Stimulated activated CD8-positive, alpha-beta memory T cell treated with anti-CD3 and anti-CD28 coated beads, Interleukin-12 subunit alpha, Interleukin-12 subunit beta, amount 100 ng/mL, for 24 hours (primary cell): ENCODE data around the gene TNFSF15.

Source experiments
- DNase-seq: peaks from one replicate; pipeline ENCODE4 v3.0.0-alpha.2; 2020; ENCODE audit errors: extremely low read depth

The TNFSF15 gene

GRCh38 chr9:114789006-114789405 is 16.8 kb downstream of the TNFSF15 start:
- no peak for DNase-seq

GRCh38 chr9:114787781-114788498 is 17.9 kb downstream of the TNFSF15 start:
- DNase-seq = no peak

GRCh38 chr9:114787214-114787613 is 18.6 kb downstream of the TNFSF15 start:
- no peak for DNase-seq

GRCh38 chr9:114785866-114786650 is 19.8 kb downstream of the TNFSF15 start:
- no peak for DNase-seq

- no peak for DNase-seq
These were observed 21.0 kb downstream of the TNFSF15 start for GRCh38 chr9:114784721-114785279.

- no peak for DNase-seq
These were observed 23.3 kb downstream of the TNFSF15 start for GRCh38 chr9:114782586-114782985.

GRCh38 chr9:114779352-114779845 is 26.4 kb downstream of the TNFSF15 start:
- DNase-seq = no peak

- peak; percentile 3 for DNase-seq
These were observed 27.8 kb downstream of the TNFSF15 start for GRCh38 chr9:114777821-114778609.

GRCh38 chr9:114776683-114777399 is 29.0 kb downstream of the TNFSF15 start:
- no peak for DNase-seq

- DNase-seq = no peak
These were observed 29.9 kb downstream of the TNFSF15 start for GRCh38 chr9:114775981-114776380.

- DNase-seq = no peak
These were observed 30.7 kb downstream of the TNFSF15 start for GRCh38 chr9:114775121-114775520.

- no peak for DNase-seq
These were observed 31.3 kb downstream of the TNFSF15 start for GRCh38 chr9:114774524-114774923.

GRCh38 chr9:114771889-114772288 is 34.0 kb downstream of the TNFSF15 start:
- DNase-seq = no peak

- DNase-seq = no peak
These were observed 34.8 kb downstream of the TNFSF15 start for GRCh38 chr9:114770991-114771390.

- DNase-seq = no peak
These were observed 36.2 kb downstream of the TNFSF15 start for GRCh38 chr9:114769624-114770023.

GRCh38 chr9:114763220-114763619 is 42.6 kb downstream of the TNFSF15 start:
- DNase-seq = no peak

GRCh38 chr9:114761523-114761922 is 44.3 kb downstream of the TNFSF15 start:
- no peak for DNase-seq

GRCh38 chr9:114759512-114760341 is 46.1 kb downstream of the TNFSF15 start:
- no peak for DNase-seq

- no peak for DNase-seq
These were observed 47.9 kb downstream of the TNFSF15 start for GRCh38 chr9:114757984-114758383.

GRCh38 chr9:114757395-114757794 is 48.4 kb downstream of the TNFSF15 start:
- DNase-seq = no peak
